ENCODE data around the gene KCNIP4.
"Not testable (repeated sequence)": the region's sequence is repeated elsewhere in the genome, so short reads cannot be mapped to it uniquely, and the experiment has no call there.

KCNIP4 gene

DNA sequence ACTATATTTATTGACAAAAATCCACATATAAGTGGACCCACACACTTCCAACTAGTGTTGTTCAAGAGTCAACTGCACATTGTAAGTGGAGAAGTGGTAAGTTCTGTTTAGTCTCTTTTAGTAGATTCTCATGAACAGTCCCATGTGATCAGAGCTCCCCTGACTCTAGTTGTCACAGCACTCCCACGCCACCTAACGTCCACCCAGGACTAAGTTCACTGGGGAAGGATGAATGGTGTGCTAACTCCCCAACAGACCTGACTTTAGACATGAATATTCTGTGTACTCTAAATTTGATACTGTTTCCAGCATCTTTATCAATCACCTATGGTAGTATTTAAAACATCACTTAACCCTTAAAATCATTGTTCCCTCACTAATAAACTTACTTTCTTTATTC lies 1188.5 kb downstream of the KCNIP4 start:
- H3K4me3 ChIP-seq (replicated peaks; ENCODE audit: insufficient read depth, low read length): no peak overlapping the region

DNA sequence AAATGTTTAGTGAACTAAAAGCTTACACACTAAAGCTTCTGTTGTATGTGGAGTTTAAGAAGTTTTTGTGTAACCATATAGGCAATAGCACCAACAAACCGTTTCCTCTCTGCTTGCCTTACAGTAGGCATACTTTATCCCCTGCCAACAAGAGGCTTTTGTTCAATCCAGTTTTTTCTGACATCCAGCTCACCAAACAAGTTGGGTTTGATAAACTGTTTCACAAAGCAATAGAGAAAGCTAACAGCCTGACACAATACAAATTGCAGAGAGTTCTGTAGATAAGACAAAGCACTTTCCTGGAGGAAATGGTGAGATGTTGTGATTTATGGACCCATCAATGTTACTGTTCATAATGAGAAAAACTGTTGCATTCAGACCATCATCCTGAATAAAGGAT lies 1194.5 kb downstream of the KCNIP4 start:
- Histone ChIP-seq H3K27ac (replicated peaks) (no peak overlapping the region), H3K27me3 (ENCODE audit: insufficient read depth, poor library complexity, severe bottlenecking) (no peaks in the 10 kb centered on the region), H3K4me3 (replicated peaks; ENCODE audit: insufficient read depth, low read length) (no peak overlapping the region)
- no peak for DNase-seq (ENCODE audit: low read depth in 1 of 2, low spot score in 1 of 2)
- TF ChIP-seq GABPA (IDR thresholded peaks at IDR 0.05; ENCODE audit: low read depth) (no peak), POLR2AphosphoS5 (IDR thresholded peaks at IDR 0.05; ENCODE audit: low read depth) (no peak), SPI1 (IDR thresholded peaks at IDR 0.05; ENCODE audit: borderline replicate concordance, low read depth) (no peak)
- TF ChIP-seq, protein P1, sequence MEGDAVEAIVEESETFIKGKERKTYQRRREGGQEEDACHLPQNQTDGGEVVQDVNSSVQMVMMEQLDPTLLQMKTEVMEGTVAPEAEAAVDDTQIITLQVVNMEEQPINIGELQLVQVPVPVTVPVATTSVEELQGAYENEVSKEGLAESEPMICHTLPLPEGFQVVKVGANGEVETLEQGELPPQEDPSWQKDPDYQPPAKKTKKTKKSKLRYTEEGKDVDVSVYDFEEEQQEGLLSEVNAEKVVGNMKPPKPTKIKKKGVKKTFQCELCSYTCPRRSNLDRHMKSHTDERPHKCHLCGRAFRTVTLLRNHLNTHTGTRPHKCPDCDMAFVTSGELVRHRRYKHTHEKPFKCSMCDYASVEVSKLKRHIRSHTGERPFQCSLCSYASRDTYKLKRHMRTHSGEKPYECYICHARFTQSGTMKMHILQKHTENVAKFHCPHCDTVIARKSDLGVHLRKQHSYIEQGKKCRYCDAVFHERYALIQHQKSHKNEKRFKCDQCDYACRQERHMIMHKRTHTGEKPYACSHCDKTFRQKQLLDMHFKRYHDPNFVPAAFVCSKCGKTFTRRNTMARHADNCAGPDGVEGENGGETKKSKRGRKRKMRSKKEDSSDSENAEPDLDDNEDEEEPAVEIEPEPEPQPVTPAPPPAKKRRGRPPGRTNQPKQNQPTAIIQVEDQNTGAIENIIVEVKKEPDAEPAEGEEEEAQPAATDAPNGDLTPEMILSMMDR (IDR thresholded peaks at IDR 0.05; ENCODE audit: insufficient read depth, low read length): no peak
- TF ChIP-seq, protein P2, sequence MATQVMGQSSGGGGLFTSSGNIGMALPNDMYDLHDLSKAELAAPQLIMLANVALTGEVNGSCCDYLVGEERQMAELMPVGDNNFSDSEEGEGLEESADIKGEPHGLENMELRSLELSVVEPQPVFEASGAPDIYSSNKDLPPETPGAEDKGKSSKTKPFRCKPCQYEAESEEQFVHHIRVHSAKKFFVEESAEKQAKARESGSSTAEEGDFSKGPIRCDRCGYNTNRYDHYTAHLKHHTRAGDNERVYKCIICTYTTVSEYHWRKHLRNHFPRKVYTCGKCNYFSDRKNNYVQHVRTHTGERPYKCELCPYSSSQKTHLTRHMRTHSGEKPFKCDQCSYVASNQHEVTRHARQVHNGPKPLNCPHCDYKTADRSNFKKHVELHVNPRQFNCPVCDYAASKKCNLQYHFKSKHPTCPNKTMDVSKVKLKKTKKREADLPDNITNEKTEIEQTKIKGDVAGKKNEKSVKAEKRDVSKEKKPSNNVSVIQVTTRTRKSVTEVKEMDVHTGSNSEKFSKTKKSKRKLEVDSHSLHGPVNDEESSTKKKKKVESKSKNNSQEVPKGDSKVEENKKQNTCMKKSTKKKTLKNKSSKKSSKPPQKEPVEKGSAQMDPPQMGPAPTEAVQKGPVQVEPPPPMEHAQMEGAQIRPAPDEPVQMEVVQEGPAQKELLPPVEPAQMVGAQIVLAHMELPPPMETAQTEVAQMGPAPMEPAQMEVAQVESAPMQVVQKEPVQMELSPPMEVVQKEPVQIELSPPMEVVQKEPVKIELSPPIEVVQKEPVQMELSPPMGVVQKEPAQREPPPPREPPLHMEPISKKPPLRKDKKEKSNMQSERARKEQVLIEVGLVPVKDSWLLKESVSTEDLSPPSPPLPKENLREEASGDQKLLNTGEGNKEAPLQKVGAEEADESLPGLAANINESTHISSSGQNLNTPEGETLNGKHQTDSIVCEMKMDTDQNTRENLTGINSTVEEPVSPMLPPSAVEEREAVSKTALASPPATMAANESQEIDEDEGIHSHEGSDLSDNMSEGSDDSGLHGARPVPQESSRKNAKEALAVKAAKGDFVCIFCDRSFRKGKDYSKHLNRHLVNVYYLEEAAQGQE (IDR thresholded peaks at IDR 0.05; ENCODE audit: insufficient replicate concordance, low read depth): no peak

More for the DNA sequence above, 1188.5 kb downstream of the KCNIP4 start:
- peak in 1 of 2 experiments; percentile 9 for DNase-seq (ENCODE audit: low read depth in 1 of 2, low spot score in 1 of 2)
- Histone ChIP-seq H3K27ac (replicated peaks) (no peak overlapping the region), H3K27me3 (ENCODE audit: insufficient read depth, poor library complexity, severe bottlenecking) (no peaks in the 10 kb centered on the region)
- TF ChIP-seq, protein P2 (IDR thresholded peaks at IDR 0.05; ENCODE audit: insufficient replicate concordance, low read depth): no peak
- TF ChIP-seq GABPA (IDR thresholded peaks at IDR 0.05; ENCODE audit: low read depth) (no peak), SPI1 (IDR thresholded peaks at IDR 0.05; ENCODE audit: borderline replicate concordance, low read depth) (no peak), POLR2AphosphoS5 (IDR thresholded peaks at IDR 0.05; ENCODE audit: low read depth) (no peak)
- TF ChIP-seq, protein P1 (IDR thresholded peaks at IDR 0.05; ENCODE audit: insufficient read depth, low read length): no peak

DNA sequence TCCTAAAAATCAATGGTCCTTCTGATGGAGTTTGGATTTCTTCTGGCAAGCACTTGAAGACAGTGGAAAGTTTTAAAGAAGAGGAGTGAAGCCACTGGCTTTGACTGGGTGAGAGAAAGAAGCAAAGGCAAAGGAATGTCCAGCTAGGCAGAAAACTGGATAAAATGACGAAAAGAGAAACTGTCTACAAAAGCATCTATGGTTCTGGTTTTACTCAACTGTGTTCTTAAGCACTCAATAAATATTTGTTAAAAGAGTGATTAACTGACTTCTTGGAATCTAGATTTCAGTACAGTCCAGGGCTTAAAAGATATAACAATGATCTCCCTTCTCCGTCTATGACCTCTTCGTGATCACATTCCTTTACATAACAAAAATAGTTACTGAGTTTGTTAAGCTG lies 1195.9 kb downstream of the KCNIP4 start:
- Histone ChIP-seq H3K4me3 (replicated peaks; ENCODE audit: insufficient read depth, low read length) (no peak overlapping the region), H3K27me3 (ENCODE audit: insufficient read depth, poor library complexity, severe bottlenecking) (no peaks in the 10 kb centered on the region), H3K27ac (replicated peaks) (no peak overlapping the region)
- no peak for TF ChIP-seq POLR2AphosphoS5 (IDR thresholded peaks at IDR 0.05; ENCODE audit: low read depth)
- TF ChIP-seq, protein P1 (IDR thresholded peaks at IDR 0.05; ENCODE audit: insufficient read depth, low read length): no peak
- TF ChIP-seq, protein P2 (IDR thresholded peaks at IDR 0.05; ENCODE audit: insufficient replicate concordance, low read depth): no peak
- no peak for TF ChIP-seq GABPA (IDR thresholded peaks at IDR 0.05; ENCODE audit: low read depth)
- TF ChIP-seq SPI1 (IDR thresholded peaks at IDR 0.05; ENCODE audit: borderline replicate concordance, low read depth): no peak
- DNase-seq (ENCODE audit: low read depth in 1 of 2, low spot score in 1 of 2): no peak

DNA sequence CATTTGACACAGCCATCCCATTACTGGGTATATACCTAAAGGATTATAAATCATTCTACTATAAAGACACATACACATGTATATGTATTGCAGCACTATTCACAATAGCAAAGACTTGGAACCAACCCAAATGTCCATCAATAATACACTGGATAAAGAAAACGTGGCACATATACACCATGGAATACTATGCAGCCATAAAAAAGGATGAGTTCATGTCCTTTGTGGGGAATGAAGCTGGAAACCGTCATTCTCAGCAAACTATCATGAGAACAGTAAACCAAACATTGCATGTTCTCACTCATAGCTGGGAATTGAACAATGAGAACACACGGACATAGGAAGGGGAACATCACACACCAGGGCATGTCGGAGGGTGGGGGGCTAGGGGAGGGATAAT lies 1202.6 kb downstream of the KCNIP4 start:
- H3K4me3 ChIP-seq (replicated peaks; ENCODE audit: insufficient read depth, low read length); H3K27ac ChIP-seq (replicated peaks); H3K27me3 ChIP-seq (ENCODE audit: insufficient read depth, poor library complexity, severe bottlenecking); DNase-seq (ENCODE audit: low read depth in 1 of 2, low spot score in 1 of 2): not testable (repeated sequence)

All from HL-60 (cell line).